HG02588 (cell line): ENCODE measurements around the gene FAM83D.

Experiments used
- ATAC-seq: cut with Tn5 transposase; IDR thresholded peaks from one replicate; pipeline ENCODE4 v1.9.1; 2021; ENCODE audit warnings: mild to moderate bottlenecking, moderate library complexity; ENCODE audit not compliant: unreplicated experiment

The FAM83D gene

GRCh38 chr20:38997622-38998021, 71.4 kb downstream of the FAM83D start:
- peak; percentile 90 for ATAC-seq

GRCh38 chr20:38999217-38999616, 73.0 kb downstream of the FAM83D start:
- ATAC-seq, result no peak

DNA sequence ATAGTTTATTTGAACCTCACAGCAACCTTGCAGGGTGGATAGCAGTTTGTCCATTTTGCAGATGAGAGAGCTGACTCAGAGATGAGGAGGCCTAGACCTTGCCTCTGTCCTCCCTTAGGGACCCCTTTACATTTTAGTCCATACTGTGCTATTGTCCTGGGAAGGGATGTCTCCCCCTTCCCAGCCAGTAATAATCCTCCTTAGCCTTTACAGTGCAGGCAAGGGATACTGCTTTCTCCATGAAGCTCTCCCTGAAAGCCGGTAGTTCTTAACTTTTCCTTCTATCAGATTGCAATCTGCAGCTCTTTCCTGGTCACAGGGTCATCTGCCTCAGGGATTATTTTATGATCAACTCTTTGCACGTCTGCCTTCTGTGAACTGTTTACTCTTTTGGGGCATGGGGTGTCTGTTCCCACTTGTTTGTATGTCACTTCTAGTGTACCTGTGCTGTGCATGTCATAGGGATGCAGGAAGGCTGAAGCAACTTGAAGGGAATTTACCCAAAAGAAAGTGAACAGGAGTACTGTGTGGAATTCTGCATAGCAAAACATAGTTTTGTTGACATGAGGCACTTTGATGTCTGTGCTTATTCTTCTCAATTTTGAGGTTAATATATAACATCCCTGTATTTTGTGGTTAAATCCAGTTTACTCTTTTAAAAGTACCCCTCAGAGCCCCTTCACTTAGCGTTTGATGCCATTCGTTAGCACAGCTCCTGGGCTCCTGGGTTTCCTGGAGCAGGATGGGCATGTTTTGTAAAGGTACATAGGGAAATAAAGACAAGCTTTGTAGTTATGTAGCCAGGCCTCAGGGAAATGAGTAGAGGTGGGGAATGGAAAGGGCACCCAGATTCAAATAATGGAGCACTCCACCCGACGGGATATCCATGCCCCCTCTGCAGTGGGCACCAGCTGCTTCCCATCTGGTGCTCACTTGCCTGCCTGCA, 74.0 kb downstream of the FAM83D start:
- no peak for ATAC-seq
